Kasumi-1 (cell line): ENCODE measurements around the gene TMEM150B.
"Not testable (repeated sequence)": the region's sequence is repeated elsewhere in the genome, so short reads cannot be mapped to it uniquely, and the experiment has no call there.

ENCODE experiments used
- DNase-seq, 2 experiments: peaks; one replicate each; lab custom pipeline; 2025; lab: John Stamatoyannopoulos, UW

TMEM150B gene

GRCh38 chr19:55339105-55339888, 14.2 kb upstream of the TMEM150B start, which contains the start of gene KMT5C:
Gene KMT5C, plus strand, starts transcription at chr19:55339876. Its CDS starts 2,061 bp downstream, at chr19:55341937.
- peak; percentile 100 for DNase-seq

- no peak for DNase-seq
These were observed 11.0 kb upstream of the TMEM150B start for GRCh38 chr19:55336101-55336500.

DNA sequence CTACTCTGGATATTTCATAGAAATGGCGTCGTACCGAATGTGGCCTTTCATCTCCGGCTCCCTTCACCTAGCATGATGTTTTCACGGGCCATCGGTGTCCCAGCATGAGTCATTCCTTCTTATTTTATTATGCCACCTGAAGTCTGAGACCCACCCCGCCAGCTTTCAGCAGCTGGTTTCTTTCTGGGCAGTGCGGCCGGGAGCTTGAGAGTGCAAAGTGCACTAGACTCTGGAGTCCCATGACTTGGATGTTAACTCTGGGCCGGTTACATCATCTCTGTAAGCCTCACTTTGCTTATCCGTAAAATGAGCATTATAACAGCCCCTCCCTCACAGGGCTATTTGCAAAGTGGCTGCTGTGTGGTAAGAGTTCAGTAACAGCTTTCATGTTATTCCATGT, 8.7 kb upstream of the TMEM150B start:
- no peak for DNase-seq

DNA sequence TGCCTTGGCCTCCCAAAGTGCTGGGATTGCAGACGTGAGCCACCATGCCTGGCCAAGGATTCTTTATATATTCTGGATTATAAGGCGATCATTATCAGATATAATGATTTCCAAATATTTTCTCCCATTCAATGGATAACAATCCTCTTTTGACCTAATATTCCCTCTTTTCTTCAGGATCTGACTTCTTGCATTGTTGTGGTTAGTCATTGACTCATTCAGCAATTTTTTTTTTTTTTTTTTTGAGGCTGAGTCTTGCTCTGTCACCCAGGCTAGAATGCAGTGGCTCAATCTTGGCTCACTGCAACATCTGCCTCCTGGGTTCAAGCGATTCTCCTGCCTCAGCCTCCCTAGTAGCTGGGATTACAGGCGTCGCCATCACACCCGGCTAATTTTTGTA, 4.7 kb upstream of the TMEM150B start:
- not testable (repeated sequence) for DNase-seq

GRCh38 chr19:55328774-55329318, 3.7 kb upstream of the TMEM150B start:
- DNase-seq: peak; percentile 40 to 68

DNA sequence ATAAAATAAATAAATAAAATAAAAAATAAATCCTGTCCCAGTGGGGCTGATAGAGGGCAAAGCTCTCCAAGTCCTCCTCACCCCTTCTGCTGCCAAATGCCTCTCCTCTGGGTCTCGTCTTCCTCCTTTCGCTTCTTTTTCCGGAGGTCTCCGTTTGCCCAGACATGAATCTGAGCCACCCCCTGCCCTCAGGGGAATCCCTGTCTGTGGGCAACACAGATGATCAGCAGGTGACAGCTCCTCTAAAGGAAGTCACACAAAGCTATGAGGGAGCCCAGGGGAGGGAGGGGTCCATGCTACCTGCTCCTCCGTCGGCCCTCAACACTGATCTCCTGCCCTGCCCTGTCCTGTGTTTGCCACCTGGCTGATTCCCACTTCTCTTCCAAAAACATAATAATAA, 479 bp downstream of the TMEM150B start:
- no peak for DNase-seq

DNA sequence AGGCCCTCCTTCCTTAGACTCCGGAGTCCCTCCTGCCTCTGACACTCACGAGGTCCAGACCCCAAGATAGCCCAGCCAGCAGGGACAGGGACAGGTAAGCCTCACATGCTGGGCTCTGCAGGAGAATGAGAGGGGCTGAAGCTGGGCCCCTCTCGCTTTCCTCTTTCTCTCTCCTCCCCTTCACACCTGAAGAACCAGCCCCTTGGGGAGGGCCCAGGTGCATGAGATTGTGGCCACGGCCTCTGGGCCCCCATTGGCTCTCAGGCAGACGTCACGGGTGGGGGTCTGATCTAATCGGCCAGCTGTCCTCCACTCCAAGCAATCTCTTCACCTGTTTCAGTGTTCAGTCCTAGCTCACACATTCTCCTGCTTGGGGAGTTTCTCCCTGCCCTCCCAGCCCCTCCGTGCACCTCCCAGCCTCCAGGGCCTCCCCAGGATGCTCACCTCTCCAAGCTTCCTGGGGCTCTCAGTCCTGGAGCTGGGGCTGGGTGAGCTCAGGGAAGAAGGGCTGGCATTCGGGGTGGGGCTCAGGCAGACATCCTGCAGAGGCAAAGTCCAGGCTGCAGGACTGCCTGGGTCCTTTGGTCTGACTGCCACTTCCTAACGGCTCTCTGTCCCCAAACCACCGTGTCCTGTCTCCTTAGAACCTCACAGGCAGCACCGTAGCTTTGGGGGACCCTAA, 2.8 kb downstream of the TMEM150B start:
- no peak for DNase-seq

- DNase-seq: no peak
These were observed 3.5 kb downstream of the TMEM150B start for GRCh38 chr19:55321466-55322137.

DNA sequence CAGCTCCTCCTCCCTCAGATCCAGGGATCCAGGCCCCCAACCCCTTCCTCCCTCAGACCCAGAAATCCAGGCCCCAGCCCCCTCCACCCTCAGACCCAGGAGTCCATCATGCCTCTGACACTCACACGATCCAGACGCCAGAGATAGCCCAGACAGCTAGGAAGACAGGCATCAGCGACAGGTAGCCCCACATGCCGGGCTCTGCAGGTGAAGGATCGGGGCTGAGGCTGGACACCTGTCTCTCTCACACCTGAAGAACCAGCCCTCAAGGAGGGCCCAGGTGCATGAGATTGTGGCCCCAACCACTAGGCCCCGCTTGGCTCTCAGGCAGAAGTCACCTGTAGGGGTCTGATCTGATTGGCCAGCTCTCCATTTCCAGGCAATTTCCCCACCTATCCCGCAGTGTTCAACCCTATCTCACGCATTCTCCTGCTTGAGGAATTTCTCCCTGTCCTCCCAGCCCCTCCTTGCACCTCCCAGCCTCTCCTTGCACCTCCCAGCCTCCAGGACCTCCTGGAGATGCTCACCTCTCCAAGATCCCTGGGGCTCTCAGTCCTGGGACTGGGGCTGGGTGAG, 4.2 kb downstream of the TMEM150B start:
- DNase-seq: no peak

DNA sequence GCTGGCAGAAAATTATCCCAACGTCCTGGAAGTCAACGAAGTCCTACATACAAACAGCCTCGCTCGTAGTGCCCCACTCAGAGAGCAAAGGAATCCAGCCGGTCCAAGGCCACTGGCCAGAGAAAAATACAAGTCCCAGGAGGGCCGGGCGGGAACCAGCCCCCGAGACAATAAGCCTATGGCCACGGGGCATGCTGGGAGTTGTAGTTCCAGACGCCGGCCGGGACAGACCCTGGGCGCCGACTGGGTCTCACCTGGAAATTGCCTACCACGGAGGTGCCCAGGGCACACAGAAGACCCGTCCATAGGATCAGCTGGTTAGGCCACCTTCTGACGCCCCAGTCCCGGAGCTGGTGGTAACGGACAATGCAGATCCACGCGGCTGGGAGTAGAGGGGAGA, 5.4 kb downstream of the TMEM150B start:
- DNase-seq: no peak

- DNase-seq: no peak
These were observed 8.5 kb downstream of the TMEM150B start for GRCh38 chr19:55316646-55317045.

DNA sequence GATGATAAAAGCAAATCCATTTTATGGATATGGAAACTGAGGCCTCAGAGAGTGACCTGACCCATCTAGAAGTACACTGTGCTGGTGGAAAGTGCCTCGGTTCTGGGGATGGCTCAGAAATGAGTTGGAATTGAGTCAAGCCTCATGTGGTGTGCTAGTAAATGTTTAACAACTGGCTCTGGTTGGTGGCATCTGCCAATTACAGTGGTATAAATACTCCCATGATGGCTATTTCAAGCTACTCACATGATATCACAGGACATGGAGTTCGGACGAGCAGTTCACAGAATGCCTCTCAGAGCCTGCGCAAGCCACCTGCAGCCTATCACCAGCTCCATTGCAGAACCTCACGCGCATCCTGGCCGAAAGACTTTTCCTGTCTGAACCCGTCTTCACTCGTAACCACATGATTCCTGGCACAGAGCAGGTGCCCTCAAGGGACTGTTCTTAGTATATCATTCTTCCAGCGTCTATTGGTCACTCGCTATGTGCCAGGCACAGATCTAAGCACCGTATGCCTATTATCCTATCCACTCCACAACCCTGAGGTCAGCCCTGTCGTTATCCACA, 9.1 kb downstream of the TMEM150B start:
- no peak for DNase-seq

DNA sequence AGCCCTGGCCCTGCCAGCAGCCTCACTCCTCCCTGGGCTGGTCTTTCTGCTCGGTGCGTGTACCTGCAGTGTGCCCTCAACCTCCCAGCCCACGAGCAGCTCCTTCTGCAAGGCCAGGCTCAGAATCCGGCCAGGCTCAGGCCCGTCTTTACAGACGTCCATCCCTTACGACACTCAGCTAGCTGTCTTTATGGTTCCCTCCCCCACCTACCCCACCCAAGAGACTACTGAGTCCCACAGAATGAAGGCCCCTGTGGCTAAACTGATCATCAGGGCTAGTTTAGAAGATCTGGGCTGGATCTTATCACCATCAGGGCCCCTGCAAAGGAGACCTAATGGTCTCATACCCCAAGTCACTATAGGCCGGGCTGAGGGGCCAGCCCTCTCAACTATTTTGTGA, 10.7 kb downstream of the TMEM150B start:
- no peak for DNase-seq

DNA sequence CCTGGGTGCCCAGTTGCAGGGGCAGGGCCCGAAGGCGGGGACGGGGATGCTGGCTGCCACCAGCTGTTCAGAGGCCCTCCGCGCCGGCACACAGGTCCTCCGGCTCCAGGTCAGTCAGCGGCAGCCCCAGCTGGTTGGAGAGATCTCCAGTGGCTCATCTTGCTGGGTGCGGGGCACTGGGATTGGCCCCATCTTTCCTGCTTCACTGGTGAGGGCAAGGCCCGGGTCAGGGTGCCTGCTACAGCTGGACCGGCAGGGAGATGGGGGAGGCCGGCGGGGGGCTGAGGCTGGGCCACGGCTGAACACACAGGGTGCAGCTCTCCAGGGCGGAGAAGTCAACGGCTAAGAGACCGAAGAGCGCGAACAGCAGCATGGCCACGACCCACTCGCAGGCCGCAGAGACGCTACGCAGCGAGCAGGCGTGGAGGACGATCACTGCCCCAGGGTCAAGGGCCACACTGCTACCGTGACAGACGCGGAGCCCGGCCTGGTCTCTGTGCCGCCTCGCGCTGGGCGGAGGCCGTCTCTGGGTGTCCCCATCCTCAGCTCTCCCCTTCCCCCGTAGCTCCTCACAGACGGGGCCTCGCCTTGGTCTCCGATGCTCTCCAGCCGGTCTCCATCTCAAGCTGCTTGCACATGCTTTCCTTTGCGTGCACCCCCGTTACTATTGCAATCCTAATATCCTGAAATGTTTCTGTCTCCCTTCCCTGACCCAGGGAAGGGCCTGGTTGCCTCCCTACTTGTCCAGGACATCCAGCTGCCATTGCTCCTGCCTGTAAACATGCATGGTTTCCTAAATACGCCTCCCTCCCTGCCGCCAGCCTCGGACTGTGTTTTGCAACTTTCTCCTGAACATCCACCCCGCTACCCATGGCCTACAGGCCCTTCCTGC, 12.3 kb downstream of the TMEM150B start:
- no peak for DNase-seq

DNA sequence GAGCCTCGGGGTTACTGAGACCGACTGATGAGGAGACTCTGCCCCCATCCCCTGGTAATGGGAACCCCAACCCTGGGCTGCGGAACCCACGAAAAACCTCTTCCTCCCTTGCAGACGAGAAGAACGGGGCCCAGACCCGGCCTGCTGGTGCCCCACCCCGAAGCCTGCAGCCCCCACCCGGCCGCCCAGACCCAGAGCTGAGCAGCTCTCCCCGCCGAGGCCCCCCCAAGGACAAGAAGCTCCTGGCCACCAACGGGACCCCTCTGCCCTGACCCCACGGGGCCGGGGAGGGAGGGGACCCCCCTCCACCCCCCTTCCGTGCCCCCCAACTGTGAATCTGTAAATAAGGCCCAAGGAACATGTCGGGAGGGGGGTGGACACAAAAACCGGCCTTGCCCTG, 13.3 kb downstream of the TMEM150B start:
- DNase-seq: no peak

DNA sequence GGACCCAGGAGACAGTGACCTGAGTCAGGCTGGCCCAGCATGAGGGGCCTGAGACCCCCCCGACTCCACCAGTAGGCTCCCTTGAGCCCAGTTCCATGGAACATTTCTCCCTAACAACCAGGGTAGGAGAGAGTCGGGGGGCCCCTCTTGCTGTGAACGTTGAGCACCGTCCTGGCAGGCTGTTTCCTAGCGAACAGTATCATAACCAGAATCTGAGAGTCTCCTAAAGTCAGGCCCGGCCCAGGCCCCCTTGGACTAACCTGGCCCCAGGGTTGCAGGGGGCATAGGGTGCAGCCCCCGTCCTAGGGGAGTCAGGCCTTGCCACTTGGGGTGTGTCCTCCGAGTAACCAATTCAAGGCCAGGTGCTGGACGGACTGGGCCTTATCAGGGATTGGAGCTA, 13.7 kb downstream of the TMEM150B start:
- no peak for DNase-seq

DNA sequence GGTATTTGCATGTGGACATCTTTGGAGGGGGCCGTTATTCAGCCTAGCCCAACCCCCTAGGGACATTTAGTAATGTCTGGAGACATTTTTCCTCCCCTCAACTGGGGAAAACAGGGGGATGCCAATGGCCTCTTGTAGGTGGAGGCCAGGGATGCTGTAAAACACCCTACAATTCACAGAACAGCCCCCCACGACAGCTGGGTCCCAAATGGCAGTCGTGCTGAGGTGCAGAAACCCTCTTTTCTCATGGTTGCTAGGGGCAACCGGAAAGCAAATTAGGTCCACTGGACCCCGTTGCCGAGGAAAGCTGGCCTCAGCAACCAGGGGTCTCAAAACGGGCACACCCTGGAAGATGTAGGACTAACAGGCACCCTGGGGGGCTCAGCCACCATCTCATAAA, 14.6 kb downstream of the TMEM150B start:
- no peak for DNase-seq

GRCh38 chr19:55309448-55309847, 15.7 kb downstream of the TMEM150B start:
- DNase-seq: no peak

- DNase-seq: no peak
These were observed 16.9 kb downstream of the TMEM150B start for GRCh38 chr19:55308281-55308680.

GRCh38 chr19:55306712-55307111, 18.4 kb downstream of the TMEM150B start:
- no peak for DNase-seq

GRCh38 chr19:55305983-55306562, 19.1 kb downstream of the TMEM150B start:
- DNase-seq: no peak
